ENCODE results near the gene FIBIN.

Gene FIBIN

GRCh38 chr11:27040302-27041115, 46.6 kb downstream of the FIBIN start, which contains the start of gene BBOX1:
Gene BBOX1 (plus strand): TSS chr11:27040815. CDS start chr11:27055431, 14,616 bp downstream.
- Histone ChIP-seq H3K27me3 (no peaks in the 10 kb centered on the region), H3K9ac (no peak within 1 kb of the TSS), H3K36me3 (no peaks in the 10 kb centered on the region), H3K4me1 (no peaks in the 10 kb centered on the region), H3K4me3 (no peak within 1 kb of the TSS), H3K4me2 (no peak within 1 kb of the TSS), H3K27ac (no peak within 1 kb of the TSS), H4K20me1 (no peaks in the 10 kb centered on the region), H3K9me3 (no peaks in the 10 kb centered on the region)
- TF ChIP-seq Cebpa-rat (IDR thresholded peaks at IDR 0.05): no peak

GRCh38 chr11:27041141-27041899, 47.4 kb downstream of the FIBIN start:
- Histone ChIP-seq H3K27me3 (no peaks in the 10 kb centered on the region), H3K4me3 (no peak overlapping the region), H4K20me1 (no peaks in the 10 kb centered on the region), H3K4me1 (no peaks in the 10 kb centered on the region), H3K36me3 (no peaks in the 10 kb centered on the region), H3K9me3 (no peaks in the 10 kb centered on the region), H3K27ac (no peak overlapping the region), H3K4me2 (no peak overlapping the region), H3K9ac (no peak overlapping the region)
- TF ChIP-seq Cebpa-rat (IDR thresholded peaks at IDR 0.05): no peak
